HFF-Myc (cell line): ENCODE results near the gene ACE.

Experiments
- DNase-seq: peaks from one replicate; pipeline ENCODE4 v3.0.0-alpha.2; 2011; ENCODE audit warnings: low read depth; ENCODE audit errors: extremely low read depth
- H3K4me3 ChIP-seq: replicated peaks from 2 replicates; pipeline ENCODE4 v1.5.1; 2011; ENCODE audit warnings: low read depth, mild to moderate bottlenecking, control low read depth, low read length
- TF ChIP-seq, protein P1 (sequence below): IDR thresholded peaks from 2 replicates; pipeline ENCODE4 v1.5.1; 2012; ENCODE audit warnings: mild to moderate bottlenecking, low read depth, low read length, control low read depth; ENCODE audit errors: missing control alignments

The ACE gene

DNA sequence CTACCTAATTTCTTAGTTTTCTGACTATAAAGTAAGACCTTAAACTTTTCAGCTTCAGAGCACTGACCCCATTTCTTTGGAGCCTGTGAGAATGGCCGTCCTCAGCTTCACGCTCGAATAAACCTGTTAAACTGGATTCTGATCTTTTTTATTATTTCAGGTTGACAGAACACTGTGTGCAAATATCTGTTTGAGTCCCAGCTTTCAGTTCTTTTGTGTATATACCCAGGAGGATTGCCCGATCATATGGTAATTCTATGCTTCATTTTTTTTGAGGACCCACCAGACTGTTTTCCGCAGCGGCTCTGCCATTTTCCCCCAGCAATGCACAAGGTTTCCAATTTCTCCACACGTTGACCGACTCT, 26.5 kb downstream of the ACE start:
- H3K4me3 ChIP-seq, result no peak overlapping the region
- no peak for DNase-seq
- TF ChIP-seq, protein P1, sequence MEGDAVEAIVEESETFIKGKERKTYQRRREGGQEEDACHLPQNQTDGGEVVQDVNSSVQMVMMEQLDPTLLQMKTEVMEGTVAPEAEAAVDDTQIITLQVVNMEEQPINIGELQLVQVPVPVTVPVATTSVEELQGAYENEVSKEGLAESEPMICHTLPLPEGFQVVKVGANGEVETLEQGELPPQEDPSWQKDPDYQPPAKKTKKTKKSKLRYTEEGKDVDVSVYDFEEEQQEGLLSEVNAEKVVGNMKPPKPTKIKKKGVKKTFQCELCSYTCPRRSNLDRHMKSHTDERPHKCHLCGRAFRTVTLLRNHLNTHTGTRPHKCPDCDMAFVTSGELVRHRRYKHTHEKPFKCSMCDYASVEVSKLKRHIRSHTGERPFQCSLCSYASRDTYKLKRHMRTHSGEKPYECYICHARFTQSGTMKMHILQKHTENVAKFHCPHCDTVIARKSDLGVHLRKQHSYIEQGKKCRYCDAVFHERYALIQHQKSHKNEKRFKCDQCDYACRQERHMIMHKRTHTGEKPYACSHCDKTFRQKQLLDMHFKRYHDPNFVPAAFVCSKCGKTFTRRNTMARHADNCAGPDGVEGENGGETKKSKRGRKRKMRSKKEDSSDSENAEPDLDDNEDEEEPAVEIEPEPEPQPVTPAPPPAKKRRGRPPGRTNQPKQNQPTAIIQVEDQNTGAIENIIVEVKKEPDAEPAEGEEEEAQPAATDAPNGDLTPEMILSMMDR, result no peak

GRCh38 chr17:63504261-63504660, 27.4 kb downstream of the ACE start:
- TF ChIP-seq, protein P1, result no peak
- no peak for DNase-seq
- H3K4me3 ChIP-seq, result no peak overlapping the region

DNA sequence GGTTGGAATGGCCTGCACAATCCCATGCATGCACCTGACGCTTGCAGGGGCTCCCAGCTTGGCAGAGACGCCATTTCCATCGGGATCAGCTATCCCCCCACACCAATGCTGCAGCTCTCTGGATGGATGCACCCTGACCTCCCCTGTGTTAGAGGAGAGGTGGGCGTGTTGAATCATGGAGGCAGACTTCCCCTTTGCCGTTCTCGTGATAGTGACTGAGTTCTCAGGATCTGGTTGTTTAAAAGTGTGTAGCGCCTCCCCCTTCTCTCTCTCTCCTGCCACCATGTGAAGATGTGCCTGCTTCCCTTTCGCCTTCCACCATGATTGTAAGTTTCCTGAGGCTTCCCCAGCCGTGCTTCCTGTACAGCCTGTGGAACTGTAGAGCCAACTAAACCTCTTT, 28.5 kb downstream of the ACE start:
- no peak for DNase-seq
- H3K4me3 ChIP-seq, result no peak overlapping the region
- TF ChIP-seq, protein P1, result no peak

DNA sequence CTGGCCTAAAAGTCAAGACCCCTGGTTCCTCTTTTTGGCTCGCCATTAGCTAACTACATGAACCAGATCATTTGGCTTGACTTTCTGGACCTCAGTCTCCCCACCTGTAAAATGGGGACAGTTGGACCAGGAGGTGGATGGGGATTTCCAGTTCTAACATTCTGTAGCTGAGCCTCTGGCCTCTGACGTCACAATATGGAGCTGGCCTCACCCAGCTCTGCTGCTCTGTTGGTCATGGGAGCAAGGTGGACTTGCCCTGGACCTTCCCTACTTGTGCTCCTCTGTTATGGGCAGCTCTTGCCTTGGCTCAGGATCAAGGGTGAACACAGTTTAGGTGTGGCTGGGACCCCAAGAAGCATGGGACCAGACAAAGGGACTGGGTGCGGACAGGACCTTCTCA, 29.8 kb downstream of the ACE start:
- no peak overlapping the region for H3K4me3 ChIP-seq
- TF ChIP-seq, protein P1, result no peak
- DNase-seq, result no peak

DNA sequence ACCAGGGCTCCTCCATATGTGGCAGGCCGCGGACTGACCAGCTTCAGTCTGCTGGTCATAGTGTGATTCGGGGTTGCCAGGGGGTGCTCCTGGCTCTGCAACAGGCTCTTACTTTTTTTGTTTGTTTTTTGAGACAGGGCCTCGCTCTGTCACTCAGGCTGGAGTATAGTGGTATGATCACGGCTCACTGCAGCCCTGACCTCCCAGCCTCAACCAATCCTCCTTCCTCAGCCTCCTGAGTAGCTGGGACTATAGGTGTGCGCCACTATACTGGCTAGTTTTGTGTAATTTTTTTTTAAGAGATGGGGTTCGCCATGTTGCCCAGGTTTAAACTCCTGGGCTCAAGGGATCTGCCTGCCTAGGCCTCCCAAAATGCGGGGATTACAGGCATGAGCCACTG, 34.5 kb downstream of the ACE start:
- TF ChIP-seq, protein P1, result no peak
- no peak for DNase-seq

GRCh38 chr17:63512388-63512787, 35.5 kb downstream of the ACE start:
- no peak overlapping the region for H3K4me3 ChIP-seq
- no peak for DNase-seq
- TF ChIP-seq, protein P1, result no peak

More for the DNA sequence above, 34.5 kb downstream of the ACE start:
- H3K4me3 ChIP-seq, result no peak overlapping the region

GRCh38 chr17:63512896-63513644, 36.2 kb downstream of the ACE start:
- TF ChIP-seq, protein P1, result no peak
- no peak overlapping the region for H3K4me3 ChIP-seq
- DNase-seq, result no peak
